DMS53 (cell line): ENCODE data around the gene DIAPH1.

Source experiments
- DNase-seq: peaks from one replicate; lab custom pipeline; 2025; lab: John Stamatoyannopoulos, UW

The DIAPH1 gene

DNA sequence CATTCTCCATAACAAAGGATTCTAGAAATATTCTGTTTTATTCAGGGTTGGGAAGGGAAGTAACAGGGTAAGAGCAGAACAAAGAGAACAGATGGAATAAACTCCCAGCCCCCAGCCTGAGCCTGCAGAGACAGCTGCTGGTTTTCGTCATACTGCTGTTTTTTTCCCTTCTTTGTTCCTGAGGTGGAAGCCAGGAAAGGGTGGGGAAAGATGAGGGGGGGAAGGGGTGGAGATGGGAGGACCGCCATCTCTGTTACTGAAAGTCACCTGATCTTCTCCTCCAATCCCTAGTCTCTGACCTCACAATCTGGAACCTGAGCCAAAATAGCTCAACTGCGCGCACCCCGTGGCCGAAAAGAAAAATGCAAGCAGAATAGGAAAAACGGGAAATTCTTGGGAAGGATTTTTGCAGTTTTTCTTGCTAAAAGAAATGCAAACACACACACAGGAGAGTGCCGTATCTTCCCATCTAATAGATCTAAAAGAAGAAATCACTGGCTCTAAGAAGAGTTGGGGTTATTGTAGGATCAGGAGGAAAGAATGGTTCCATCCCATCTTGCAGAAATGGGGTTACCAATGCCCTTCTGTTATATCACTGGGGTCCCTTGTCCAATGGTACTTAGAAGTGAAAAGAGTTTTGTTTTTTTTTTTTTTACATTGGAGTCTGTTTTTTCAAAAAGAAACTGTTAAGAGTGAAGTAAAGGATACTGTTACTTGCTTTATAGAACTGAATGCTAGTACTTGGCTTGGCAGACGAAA is 57.9 kb downstream of the DIAPH1 start:
- DNase-seq = peak; percentile 99

DNA sequence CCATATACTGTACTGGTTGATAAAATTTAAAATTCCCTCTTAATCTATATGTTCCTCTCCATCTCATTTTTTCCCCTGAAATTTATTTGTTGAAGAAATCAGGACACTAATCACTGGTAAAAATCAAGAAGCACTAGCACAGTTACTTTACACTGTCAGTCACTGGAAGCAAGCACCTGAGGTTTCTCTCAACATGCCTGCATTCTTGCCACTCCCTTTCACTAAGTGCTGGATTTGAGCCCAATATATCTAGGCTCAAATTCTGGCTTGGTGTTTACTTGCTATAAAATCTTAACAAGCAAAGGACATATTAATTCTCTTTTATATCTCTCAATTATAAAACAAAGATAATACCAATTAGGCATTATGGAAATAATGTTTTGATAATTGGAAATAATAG is 58.6 kb downstream of the DIAPH1 start:
- peak; percentile 66 for DNase-seq

DNA sequence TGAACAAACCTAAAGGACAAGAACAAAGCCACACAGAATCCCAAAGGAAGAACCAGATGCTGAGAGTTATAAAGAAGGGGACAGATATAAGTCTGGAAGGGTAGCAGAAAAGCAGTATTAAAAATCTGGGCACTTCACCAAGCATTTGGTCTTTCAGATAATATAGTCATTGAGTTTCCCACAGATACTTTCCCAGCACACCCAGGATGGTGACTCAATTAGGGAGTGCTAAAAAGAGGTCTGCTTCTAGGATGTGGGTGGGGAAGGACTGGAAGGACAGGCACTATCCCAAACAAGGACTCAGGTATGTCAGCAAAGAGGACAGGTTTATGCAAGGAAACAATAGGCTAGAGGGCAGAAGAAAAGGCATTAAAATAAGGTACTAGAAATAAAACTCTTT is 59.3 kb downstream of the DIAPH1 start:
- DNase-seq = no peak

DNA sequence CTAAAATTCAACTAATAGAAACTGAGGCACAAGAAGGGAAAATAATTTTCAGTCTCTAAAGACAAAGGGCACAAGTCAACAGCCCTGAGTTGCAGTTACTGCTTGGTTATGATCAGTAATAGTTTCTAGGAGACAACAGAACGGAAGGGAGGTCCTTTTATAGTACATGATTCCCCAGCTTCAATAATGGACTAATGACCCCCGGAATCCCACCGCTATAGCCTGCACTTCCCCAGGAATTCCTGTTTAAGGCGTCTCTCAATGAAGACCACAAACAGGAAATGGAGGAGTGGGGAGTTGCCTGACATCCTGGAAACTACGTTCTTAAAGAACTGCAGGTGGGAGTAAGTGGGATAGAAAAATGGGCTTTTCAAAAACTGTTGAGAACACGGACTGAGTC is 60.6 kb downstream of the DIAPH1 start:
- DNase-seq = no peak

DNA sequence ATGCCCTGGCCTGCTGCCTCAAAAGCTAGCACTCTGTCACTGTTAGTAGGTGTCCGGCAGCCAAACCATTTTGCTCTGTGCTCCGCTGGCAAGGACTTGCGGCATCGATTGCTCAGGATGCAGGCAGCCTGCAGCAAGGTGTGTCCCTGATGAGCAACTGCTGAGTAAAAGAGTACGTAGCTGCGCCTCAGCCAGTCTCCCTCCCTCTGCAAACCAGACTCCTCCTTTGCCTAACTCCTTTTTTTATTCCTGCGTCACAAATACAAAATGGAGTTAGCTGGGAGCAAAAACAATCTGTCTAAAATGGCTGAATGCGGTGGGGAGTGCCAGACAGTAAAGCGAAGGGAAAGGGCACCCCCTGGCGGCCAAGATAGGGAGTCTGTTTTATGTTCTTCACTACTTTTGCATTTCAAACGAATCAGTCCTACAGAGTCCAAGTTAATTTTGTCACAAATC is 61.1 kb downstream of the DIAPH1 start:
- peak; percentile 88 for DNase-seq

DNA sequence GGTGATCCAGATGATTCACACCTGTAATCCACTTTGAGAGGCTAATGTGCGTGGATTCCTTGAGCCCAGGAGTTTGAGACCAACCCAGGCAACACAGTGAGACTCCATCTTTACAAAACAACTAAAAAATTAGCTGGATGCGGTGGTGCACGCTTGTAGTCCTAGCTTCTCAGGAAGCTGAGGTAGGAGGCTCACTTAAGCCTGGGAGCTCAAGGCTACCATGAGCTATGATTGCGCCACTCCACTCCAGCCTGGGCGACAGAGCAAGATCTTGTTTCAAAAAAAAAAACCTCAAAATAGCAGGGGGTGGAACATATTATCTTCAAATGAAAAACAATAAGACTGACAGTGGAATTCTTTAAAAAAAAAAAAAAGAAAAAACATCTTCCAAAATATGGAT is 70.9 kb downstream of the DIAPH1 start:
- DNase-seq = no peak

- DNase-seq = peak; percentile 47
Observed at GRCh38 chr5:141547488-141547887, 71.3 kb downstream of the DIAPH1 start.

- no peak for DNase-seq
Observed at GRCh38 chr5:141543053-141543452, 75.7 kb downstream of the DIAPH1 start.

DNA sequence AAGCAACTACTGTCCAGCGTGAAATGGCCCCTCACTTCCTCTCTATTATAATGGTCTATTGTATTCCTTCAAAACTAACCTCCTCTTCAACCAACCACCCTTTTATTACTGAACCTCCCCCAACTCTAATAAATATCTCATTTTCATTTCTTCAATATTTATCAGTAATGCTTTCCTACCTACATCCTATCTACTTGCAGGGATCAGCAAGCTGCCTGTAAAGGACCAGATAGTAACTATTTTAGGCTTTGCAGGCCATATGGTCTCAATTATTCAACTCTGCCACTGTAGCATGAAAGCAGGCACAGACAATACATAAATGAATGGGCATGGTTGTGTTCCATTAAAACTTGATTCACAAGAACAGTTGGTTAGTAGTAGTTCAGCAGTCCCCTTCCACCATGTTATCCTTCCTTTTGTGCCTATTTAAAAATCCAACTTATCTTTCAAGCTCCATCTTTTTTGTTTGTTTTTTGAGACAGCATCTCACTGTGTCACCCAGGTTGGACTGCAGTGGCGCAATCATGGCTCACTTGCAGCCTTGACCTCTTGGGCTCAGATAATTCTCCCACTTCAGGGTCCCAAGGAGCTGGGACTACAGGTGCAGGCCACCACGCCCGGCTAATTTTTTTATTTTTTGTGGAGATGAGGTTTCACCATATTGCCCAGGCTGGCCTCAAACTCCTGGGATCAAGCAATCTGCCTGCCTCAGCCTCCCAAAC is 84.1 kb downstream of the DIAPH1 start:
- no peak for DNase-seq

GRCh38 chr5:141533897-141534296 is 84.9 kb downstream of the DIAPH1 start:
- DNase-seq = no peak

DNA sequence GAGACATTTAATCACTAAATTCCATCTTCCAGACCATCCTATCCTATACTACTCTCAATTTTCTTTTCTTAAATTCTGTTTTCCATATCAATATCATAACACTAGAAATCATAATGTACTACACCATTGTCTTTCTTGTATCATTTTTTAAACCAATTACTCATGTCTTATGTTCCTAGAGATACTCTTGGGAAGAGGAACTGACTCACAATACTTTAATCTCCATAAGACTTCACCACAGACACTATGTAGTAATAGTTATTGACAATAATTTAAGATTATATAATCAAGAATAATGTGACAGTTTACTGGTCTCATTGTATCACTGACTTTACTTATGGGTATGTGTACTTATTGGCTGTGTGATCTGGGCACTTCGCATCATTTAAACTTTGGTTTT is 86.1 kb downstream of the DIAPH1 start:
- no peak for DNase-seq

DNA sequence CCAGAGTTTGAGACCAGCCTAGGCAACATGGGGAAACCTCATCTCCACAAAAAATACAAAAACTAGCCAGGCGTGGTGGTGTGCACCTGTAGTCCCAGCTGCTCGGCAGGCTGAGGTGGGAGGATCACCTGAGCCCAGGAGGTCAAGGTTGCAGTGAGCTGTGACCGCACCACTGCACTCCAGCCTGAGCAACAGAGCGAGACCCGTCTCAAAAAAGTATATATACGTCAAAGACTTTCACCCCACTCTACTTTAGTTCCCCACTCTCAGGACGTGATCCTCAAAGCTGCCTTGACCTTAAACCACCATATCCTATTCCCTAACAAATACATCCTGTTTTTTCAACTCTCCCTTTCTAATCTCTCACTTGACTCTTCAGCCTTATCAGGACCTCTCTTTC is 88.9 kb downstream of the DIAPH1 start:
- no peak for DNase-seq

- DNase-seq = no peak
Observed at GRCh38 chr5:141529002-141529401, 89.8 kb downstream of the DIAPH1 start.

DNA sequence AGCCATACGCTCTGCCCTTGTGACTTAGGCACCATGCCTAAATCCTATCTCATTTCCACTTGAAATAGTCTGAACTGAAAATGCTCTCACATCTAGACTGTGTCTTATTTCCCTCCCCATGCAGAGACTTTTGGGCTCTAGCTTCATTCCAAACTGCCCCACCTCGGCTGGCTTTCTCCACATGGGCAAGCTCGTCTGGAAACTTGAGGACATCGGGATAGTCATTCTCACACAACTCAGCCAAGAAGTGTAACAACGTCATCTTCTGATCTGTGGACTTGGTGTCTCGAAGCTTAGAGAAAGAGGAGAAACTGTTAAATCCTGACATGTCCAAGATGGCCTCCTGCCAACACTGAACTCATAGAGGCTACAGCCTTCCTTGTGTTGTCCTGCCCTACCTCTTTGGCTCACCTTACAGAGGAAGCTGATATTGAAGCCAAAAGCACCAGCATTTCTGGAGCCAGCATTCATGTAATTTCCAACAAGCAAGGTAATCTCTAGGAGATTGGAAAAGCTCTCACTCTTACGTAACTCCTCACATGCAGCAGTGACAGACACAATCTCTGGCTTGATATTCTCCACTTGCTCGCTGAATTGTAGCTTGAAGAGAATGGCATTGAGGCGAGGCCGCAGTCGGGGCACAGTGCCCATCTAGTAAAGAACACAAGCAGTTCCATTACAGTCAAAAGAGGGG is 90.4 kb downstream of the DIAPH1 start:
- DNase-seq = no peak

- DNase-seq = no peak
Observed at GRCh38 chr5:141527426-141527825, 91.4 kb downstream of the DIAPH1 start.

DNA sequence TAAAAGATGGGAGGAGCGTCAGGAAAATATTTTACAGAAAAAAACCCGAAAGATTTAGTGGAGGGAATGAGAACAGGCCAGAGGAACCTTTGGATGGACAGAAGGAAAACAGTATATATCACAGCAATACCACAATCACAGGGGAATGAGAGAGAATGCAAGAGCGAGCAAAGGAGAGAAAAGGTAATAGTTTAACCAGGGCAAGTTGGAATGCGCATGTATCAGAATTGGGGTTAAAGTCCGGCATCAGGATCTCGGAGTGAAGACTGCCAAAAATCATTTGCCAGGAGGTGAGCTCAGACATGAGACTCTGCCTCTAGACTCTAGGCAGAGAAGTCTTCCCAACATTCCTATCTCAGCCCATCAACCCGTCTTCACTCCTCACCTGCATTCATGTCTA is 93.1 kb downstream of the DIAPH1 start:
- no peak for DNase-seq

- DNase-seq = peak; percentile 94
Observed at GRCh38 chr5:141524604-141525597, 93.9 kb downstream of the DIAPH1 start.

DNA sequence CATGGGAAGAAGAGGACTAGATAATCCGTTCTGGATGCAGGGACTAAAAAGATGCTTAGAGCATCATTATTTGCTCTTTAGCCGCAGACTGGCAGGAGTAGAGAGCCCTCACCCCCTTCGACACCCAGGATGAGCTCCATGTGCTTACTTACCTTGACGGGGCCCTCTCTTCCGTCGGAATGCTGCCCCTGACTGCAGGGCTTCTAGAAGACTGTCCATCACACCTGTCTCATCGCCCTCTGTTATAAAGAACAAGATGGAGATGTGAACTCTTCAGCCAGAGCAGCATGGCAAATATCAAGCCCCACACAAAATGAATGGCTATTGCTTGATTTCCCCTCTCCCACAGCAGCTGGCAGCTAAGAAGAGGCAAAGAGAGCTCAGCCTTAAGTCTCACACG is 94.8 kb downstream of the DIAPH1 start:
- DNase-seq = no peak

DNA sequence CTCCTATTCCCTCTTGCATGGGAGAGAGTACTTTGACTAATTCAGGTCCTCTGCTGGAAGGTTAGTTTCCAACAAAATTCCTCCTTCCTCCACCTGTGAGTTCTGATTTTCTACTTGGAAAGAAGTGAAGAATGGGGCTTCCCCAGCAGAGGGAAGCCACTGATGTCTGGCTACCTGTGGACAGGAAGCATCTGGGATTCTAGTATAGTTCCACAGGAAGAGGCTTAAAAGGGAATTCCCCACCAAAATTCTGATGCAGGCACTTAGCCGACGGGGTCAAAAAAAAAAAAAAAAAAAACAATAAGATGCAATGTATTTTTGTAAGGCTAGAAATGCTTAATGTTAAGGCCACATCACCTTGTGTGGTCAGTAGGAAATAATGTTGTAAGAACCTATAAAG is 96.5 kb downstream of the DIAPH1 start:
- no peak for DNase-seq

DNA sequence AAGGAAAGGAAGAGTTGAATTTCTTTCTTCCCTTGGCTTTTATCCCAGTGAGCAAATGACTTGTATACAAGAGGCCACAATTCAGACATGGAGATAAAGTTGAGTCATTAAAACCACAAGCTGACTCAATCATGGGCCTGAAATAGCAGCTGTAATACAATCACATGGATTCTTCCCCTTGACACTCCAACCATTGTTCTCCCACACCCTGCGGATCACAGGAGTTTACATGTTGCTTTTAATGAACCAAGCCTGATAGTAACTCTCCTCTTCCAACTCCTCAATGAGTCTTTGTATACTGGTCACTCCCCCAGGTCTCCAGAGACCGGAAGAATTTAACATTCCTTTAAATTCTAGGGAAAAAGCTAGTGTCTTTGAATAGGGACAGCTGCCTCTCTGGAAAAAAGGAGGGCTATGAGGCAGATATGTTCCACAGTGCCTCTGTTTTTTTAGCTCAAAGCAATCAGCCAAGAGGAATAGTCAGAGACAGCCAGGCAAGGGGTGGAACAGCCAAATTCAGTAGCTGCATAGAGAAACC is 97.5 kb downstream of the DIAPH1 start:
- peak; percentile 51 for DNase-seq
